ENCODE results near the gene CBLB. TPM values are rescaled to one million over a fixed set of nuclear protein-coding genes. Genes with fewer than 3 reads are reported as not detected.

The CBLB gene
- total and polyA plus RNA-seq, 2 of the 4 experiments (the other 2 are of a cell fraction): 10.1 to 20.1 TPM

DNA sequence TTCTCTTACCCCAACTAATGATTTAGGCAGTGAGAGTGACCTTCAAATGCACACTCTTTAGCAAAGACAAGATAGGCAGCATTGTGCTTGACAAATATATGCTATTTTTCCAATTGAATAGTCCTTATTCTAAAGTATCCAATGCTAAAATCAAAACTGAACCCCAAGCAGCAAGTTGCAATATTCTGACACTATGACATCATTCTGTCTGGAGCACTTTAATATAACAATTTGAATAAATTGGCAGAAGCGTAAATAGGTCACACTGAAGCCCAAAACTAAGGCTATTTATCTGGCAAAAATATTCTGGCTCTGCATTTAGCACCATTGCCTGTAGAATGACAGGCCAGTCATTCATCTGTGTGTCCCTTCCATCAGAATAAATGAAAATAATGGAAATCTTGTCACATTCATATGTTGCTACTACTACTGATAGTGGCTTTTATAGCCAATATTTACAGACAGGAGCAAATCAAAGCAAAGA, 2.9 kb downstream of the CBLB start:
- H3K4ac ChIP-seq (ENCODE audit: low read depth, low read length): no peak overlapping the region
- no peak overlapping the region for H3K9ac ChIP-seq (ENCODE audit: low read depth, low read length)
- H4K8ac ChIP-seq (ENCODE audit: low read depth in 2 of 2, low read length in 2 of 2): no peak overlapping the region
- H4K91ac ChIP-seq (ENCODE audit: insufficient read depth, low read depth, low read length): no peak overlapping the region
- no peaks in the 10 kb centered on the region for H3K27me3 ChIP-seq (ENCODE audit: control insufficient read depth, insufficient read depth, low read length)
- 0 out of 2 replicates have a peak, but pooled peaks cover 7% of the 10 kb centered on the region for H4K20me1 ChIP-seq (ENCODE audit: insufficient read depth, low read length)
- peaks cover 2% of the 10 kb centered on the region; the same call in 1 of the 2 replicates for H3K36me3 ChIP-seq (ENCODE audit: control insufficient read depth, insufficient read depth, low read length)
- intact Hi-C loops (cut with micrococcal nuclease) (loop anchor here (5.0 to 10.0 kb wide), 6 partner anchors 266 to 1199 kb away; no protein-coding TSS in a partner anchor), dilution Hi-C loops (cut with HindIII; ENCODE audit: low sequenced_read_pairs, unreplicated experiment) (no loop called here), in situ Hi-C loops (cut with MboI; ENCODE audit: low sequenced_read_pairs) (no loop called here)
- DNase-seq (no peak), ATAC-seq (ENCODE audit: low read depth) (no peak)
- no CpG with 5 or more reads among the region's 1 CpG for WGBS, 2 experiments (ENCODE audit: extremely low coverage in 2 of 2, insufficient read length in 1 of 2)
- H2BK120ac ChIP-seq (ENCODE audit: low read depth, low read length): no peak overlapping the region
- no peak overlapping the region for H2AK9ac ChIP-seq (replicated peaks; ENCODE audit: low read depth, low read length, poor library complexity)
- ChIA-PET CTCF (no interaction called here), POLR2A (ENCODE audit: unreplicated experiment) (interaction anchor here (0.6 kb wide), 1 partner anchor 311 kb away, joined by 3 read pairs; no protein-coding TSS in a partner anchor)
- H2AFZ ChIP-seq (replicated peaks; ENCODE audit: low read length, poor library complexity): no peak overlapping the region
- no peak overlapping the region for H2BK5ac ChIP-seq (ENCODE audit: low read depth, low read length, poor library complexity, severe bottlenecking)
- no peaks in the 10 kb centered on the region for H3K9me3 ChIP-seq (ENCODE audit: control insufficient read depth, insufficient read depth, low read length)
- H2BK15ac ChIP-seq (ENCODE audit: low read depth, low read length): no peak overlapping the region
- no peak overlapping the region for H3K4me3 ChIP-seq (ENCODE audit: insufficient read depth, low read depth, low read length)
- H4K5ac ChIP-seq (ENCODE audit: low read depth, low read length): no peak overlapping the region
- H2AK5ac ChIP-seq (ENCODE audit: low read depth, low read length): no peak overlapping the region
- peaks cover 18 to 48% of the 10 kb centered on the region in 2 experiments for H3K79me1 ChIP-seq (ENCODE audit: low read depth in 1 of 2, low read length in 2 of 2)
- H3K4me1 ChIP-seq (ENCODE audit: control insufficient read depth, insufficient read depth, low read length): peaks cover 2% of the 10 kb centered on the region; the same call in 1 of the 2 replicates
- no peak overlapping the region for H3K56ac ChIP-seq (ENCODE audit: extremely low read depth, insufficient read depth, low read length)
- H3K14ac ChIP-seq (replicated peaks; ENCODE audit: low read depth, low read length): no peak overlapping the region
- TF ChIP-seq CEBPB (IDR thresholded peaks at IDR 0.05; ENCODE audit: low read depth, low read length) (no peak), BHLHE40 (IDR thresholded peaks at IDR 0.05; ENCODE audit: low read depth, low read length) (no peak), MAFK (IDR thresholded peaks at IDR 0.05; ENCODE audit: low read depth, low read length) (no peak), RAD21 (IDR thresholded peaks at IDR 0.05; ENCODE audit: low read length) (no peak), RFX5 (IDR thresholded peaks at IDR 0.05; ENCODE audit: low read depth, low read length) (no peak), RCOR1 (IDR thresholded peaks at IDR 0.05; ENCODE audit: insufficient replicate concordance, low read length) (no peak), SMC3 (IDR thresholded peaks at IDR 0.05; ENCODE audit: low read depth, low read length) (no peak), FOS (IDR thresholded peaks at IDR 0.05; ENCODE audit: low read depth, low read length) (no peak), MAZ (IDR thresholded peaks at IDR 0.05; ENCODE audit: borderline replicate concordance, low read depth, low read length) (no peak), CHD1 (IDR thresholded peaks at IDR 0.05; ENCODE audit: low read depth, low read length) (no peak), POLR2A (IDR thresholded peaks at IDR 0.05; ENCODE audit: low read depth, low read length) (no peak), NFE2L2 (IDR thresholded peaks at IDR 0.05; ENCODE audit: low read depth, low read length) (no peak), MXI1 (IDR thresholded peaks at IDR 0.05; ENCODE audit: borderline replicate concordance, low read depth, low read length) (no peak)
- TF ChIP-seq, protein P1, sequence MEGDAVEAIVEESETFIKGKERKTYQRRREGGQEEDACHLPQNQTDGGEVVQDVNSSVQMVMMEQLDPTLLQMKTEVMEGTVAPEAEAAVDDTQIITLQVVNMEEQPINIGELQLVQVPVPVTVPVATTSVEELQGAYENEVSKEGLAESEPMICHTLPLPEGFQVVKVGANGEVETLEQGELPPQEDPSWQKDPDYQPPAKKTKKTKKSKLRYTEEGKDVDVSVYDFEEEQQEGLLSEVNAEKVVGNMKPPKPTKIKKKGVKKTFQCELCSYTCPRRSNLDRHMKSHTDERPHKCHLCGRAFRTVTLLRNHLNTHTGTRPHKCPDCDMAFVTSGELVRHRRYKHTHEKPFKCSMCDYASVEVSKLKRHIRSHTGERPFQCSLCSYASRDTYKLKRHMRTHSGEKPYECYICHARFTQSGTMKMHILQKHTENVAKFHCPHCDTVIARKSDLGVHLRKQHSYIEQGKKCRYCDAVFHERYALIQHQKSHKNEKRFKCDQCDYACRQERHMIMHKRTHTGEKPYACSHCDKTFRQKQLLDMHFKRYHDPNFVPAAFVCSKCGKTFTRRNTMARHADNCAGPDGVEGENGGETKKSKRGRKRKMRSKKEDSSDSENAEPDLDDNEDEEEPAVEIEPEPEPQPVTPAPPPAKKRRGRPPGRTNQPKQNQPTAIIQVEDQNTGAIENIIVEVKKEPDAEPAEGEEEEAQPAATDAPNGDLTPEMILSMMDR (conservative IDR thresholded peaks at IDR 0.05; ENCODE audit: low read depth, low read length): no peak
- TF ChIP-seq, protein P2, sequence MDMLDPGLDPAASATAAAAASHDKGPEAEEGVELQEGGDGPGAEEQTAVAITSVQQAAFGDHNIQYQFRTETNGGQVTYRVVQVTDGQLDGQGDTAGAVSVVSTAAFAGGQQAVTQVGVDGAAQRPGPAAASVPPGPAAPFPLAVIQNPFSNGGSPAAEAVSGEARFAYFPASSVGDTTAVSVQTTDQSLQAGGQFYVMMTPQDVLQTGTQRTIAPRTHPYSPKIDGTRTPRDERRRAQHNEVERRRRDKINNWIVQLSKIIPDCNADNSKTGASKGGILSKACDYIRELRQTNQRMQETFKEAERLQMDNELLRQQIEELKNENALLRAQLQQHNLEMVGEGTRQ (IDR thresholded peaks at IDR 0.05; ENCODE audit: low read depth, low read length): no peak
- TF ChIP-seq, protein P3, sequence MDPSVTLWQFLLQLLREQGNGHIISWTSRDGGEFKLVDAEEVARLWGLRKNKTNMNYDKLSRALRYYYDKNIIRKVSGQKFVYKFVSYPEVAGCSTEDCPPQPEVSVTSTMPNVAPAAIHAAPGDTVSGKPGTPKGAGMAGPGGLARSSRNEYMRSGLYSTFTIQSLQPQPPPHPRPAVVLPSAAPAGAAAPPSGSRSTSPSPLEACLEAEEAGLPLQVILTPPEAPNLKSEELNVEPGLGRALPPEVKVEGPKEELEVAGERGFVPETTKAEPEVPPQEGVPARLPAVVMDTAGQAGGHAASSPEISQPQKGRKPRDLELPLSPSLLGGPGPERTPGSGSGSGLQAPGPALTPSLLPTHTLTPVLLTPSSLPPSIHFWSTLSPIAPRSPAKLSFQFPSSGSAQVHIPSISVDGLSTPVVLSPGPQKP (IDR thresholded peaks at IDR 0.05; ENCODE audit: borderline replicate concordance, low read depth, low read length): no peak
- BruUV-seq (replicated peaks): no TSS peak
- no peak overlapping the region for H3K23ac ChIP-seq (ENCODE audit: low read depth, low read length)
- H3K18ac ChIP-seq (ENCODE audit: low read depth, low read length): no peak overlapping the region
- H3K9me1 ChIP-seq (ENCODE audit: insufficient read depth, low read length): peaks cover 2% of the 10 kb centered on the region; the same call in 1 of the 2 replicates
- H3K4me2 ChIP-seq (ENCODE audit: low read depth, low read length): peak overlapping the region; percentile 39
- H2BK20ac ChIP-seq (ENCODE audit: low read depth, low read length): no peak overlapping the region
- H3K27ac ChIP-seq (ENCODE audit: insufficient read depth, low read length): no peak overlapping the region
